ENCODE data around the gene CHI3L2. TPM values are rescaled to one million over a fixed set of nuclear protein-coding genes. Genes with fewer than 3 reads are reported as not detected.

The CHI3L2 gene
- total and polyA plus RNA-seq, 10 of the 15 experiments (the other 5 are each of a cell fraction or from before 2014, with no cell fraction given), result 37.1 to 508 (median 98.3) TPM

- TF ChIP-seq NR2C2 (IDR thresholded peaks at IDR 0.05; ENCODE audit: borderline replicate concordance, control insufficient read depth, insufficient read length, low read depth) (no peak), ZNF274 (IDR thresholded peaks at IDR 0.05; ENCODE audit: insufficient read depth, insufficient read length) (no peak), ZNF207 (IDR thresholded peaks at IDR 0.05; ENCODE audit: borderline replicate concordance) (peak; percentile 31; the same call in 1 of the 2 replicates), GATAD2B (conservative IDR thresholded peaks at IDR 0.05; ENCODE audit: low read depth) (peak; percentile 98), ZBTB33 (IDR thresholded peaks at IDR 0.05) (no peak), EZH2 (IDR thresholded peaks at IDR 0.05; ENCODE audit: borderline replicate concordance, control insufficient read depth, low read depth, low read length) (no peak), CBX3 (IDR thresholded peaks at IDR 0.05; ENCODE audit: borderline replicate concordance, low read depth) (no peak), HCFC1 (IDR thresholded peaks at IDR 0.05; ENCODE audit: low read length) (0 out of 2 replicates have a peak, but pooled peaks have one; percentile 24), CHD1 (IDR thresholded peaks at IDR 0.05; ENCODE audit: low read depth, low read length) (no peak; the same call in 1 of the 2 replicates), YBX1 (IDR thresholded peaks at IDR 0.05) (no peak), ZBTB4 (CRISPR knock-in tag; IDR thresholded peaks at IDR 0.05) (no peak), PBX3 (IDR thresholded peaks at IDR 0.05; ENCODE audit: insufficient replicate concordance, low read depth, low read length) (no peak), JUND (IDR thresholded peaks at IDR 0.05; ENCODE audit: low read depth, low read length) (no peak)
- TF ChIP-seq, protein P1, sequence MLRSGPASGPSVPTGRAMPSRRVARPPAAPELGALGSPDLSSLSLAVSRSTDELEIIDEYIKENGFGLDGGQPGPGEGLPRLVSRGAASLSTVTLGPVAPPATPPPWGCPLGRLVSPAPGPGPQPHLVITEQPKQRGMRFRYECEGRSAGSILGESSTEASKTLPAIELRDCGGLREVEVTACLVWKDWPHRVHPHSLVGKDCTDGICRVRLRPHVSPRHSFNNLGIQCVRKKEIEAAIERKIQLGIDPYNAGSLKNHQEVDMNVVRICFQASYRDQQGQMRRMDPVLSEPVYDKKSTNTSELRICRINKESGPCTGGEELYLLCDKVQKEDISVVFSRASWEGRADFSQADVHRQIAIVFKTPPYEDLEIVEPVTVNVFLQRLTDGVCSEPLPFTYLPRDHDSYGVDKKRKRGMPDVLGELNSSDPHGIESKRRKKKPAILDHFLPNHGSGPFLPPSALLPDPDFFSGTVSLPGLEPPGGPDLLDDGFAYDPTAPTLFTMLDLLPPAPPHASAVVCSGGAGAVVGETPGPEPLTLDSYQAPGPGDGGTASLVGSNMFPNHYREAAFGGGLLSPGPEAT (IDR thresholded peaks at IDR 0.05; ENCODE audit: low read depth), result no peak; the same call in 1 of the 2 replicates
- TF ChIP-seq, protein P2, sequence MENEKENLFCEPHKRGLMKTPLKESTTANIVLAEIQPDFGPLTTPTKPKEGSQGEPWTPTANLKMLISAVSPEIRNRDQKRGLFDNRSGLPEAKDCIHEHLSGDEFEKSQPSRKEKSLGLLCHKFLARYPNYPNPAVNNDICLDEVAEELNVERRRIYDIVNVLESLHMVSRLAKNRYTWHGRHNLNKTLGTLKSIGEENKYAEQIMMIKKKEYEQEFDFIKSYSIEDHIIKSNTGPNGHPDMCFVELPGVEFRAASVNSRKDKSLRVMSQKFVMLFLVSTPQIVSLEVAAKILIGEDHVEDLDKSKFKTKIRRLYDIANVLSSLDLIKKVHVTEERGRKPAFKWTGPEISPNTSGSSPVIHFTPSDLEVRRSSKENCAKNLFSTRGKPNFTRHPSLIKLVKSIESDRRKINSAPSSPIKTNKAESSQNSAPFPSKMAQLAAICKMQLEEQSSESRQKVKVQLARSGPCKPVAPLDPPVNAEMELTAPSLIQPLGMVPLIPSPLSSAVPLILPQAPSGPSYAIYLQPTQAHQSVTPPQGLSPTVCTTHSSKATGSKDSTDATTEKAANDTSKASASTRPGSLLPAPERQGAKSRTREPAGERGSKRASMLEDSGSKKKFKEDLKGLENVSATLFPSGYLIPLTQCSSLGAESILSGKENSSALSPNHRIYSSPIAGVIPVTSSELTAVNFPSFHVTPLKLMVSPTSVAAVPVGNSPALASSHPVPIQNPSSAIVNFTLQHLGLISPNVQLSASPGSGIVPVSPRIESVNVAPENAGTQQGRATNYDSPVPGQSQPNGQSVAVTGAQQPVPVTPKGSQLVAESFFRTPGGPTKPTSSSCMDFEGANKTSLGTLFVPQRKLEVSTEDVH (IDR thresholded peaks at IDR 0.05; ENCODE audit: low read depth, partially characterized antibody), result no peak
- TF ChIP-seq, protein P3, sequence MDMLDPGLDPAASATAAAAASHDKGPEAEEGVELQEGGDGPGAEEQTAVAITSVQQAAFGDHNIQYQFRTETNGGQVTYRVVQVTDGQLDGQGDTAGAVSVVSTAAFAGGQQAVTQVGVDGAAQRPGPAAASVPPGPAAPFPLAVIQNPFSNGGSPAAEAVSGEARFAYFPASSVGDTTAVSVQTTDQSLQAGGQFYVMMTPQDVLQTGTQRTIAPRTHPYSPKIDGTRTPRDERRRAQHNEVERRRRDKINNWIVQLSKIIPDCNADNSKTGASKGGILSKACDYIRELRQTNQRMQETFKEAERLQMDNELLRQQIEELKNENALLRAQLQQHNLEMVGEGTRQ (IDR thresholded peaks at IDR 0.05; ENCODE audit: borderline replicate concordance, low read depth, low read length), result no peak
Observed at GRCh38 chr1:111204201-111204982, 23.1 kb upstream of the CHI3L2 start (continued).

All from GM12878 (cell line).